CD14-positive monocyte (primary cell): ENCODE measurements around the gene GABBR2. TPM values are rescaled to one million over a fixed set of nuclear protein-coding genes. Genes with fewer than 3 reads are reported as not detected.

Source experiments
- DNase-seq, 3 donors: peaks; one replicate each; pipeline ENCODE4 v3.0.0-alpha.2; 2011 to 2022
- H2AFZ ChIP-seq: 2 replicates; pipeline ENCODE4 v1.6.0; 2012; ENCODE audit warnings: mild to moderate bottlenecking, low read depth, low read length, inconsistent platforms; ENCODE audit not compliant: insufficient read depth, poor library complexity, severe bottlenecking
- H3K27ac ChIP-seq, 2 donors: 1 replicate in 1 of 2; 2 replicates in 1 of 2; pipeline ENCODE4 v1.5.1; 2012 to 2013; ENCODE audit warnings: low read length in 2 of 2, control low read depth in 1 of 2, inconsistent platforms in 1 of 2, low read depth in 1 of 2, mild to moderate bottlenecking in 1 of 2
- H3K27me3 ChIP-seq, 2 donors: one replicate each; pipeline versions ENCODE4 v1.6.0 to v1.6.1; 2011 to 2013; ENCODE audit warnings: low read length in 2 of 2; ENCODE audit not compliant: control insufficient read depth in 2 of 2, insufficient read depth in 2 of 2
- H3K36me3 ChIP-seq, 2 donors: replicated peaks in 1 of 2; 1 replicate in 1 of 2; 2 replicates in 1 of 2; pipeline versions ENCODE4 v1.5.1 to v1.6.1; 2012 to 2013; ENCODE audit warnings: low read length in 2 of 2, control low read depth in 1 of 2, inconsistent platforms in 1 of 2, mild to moderate bottlenecking in 1 of 2; ENCODE audit not compliant: insufficient read depth in 2 of 2, control insufficient read depth in 1 of 2
- H3K4me1 ChIP-seq, 2 donors: 1 replicate in 1 of 2; 2 replicates in 1 of 2; pipeline versions ENCODE4 v1.5.1 to v1.6.1; 2012 to 2013; ENCODE audit warnings: low read length in 2 of 2, control low read depth in 1 of 2, inconsistent platforms in 1 of 2, mild to moderate bottlenecking in 1 of 2, moderate library complexity in 1 of 2; ENCODE audit not compliant: insufficient read depth in 2 of 2, control insufficient read depth in 1 of 2
- H3K4me2 ChIP-seq: replicated peaks from 2 replicates; pipeline ENCODE3; 2012; ENCODE audit warnings: low read length, moderate library complexity, mild to moderate bottlenecking; ENCODE audit not compliant: poor library complexity, severe bottlenecking; ENCODE audit errors: extremely low read depth
- H3K4me3 ChIP-seq, 3 experiments: fragments of 200-600 bp in 1 of 3; sonication (generic) in 1 of 3; replicated peaks in 1 of 3; 1 replicate in 2 of 3; 2 replicates in 1 of 3; pipeline ENCODE4 v1.5.1; 2011 to 2013; ENCODE audit warnings: low read length in 3 of 3, mild to moderate bottlenecking in 3 of 3, control low read depth in 2 of 3, low read depth in 2 of 3, inconsistent platforms in 1 of 3, moderate library complexity in 1 of 3
- H3K79me2 ChIP-seq: 2 replicates; pipeline ENCODE4 v1.6.0; 2012; ENCODE audit warnings: mild to moderate bottlenecking, control low read depth, inconsistent platforms, low read length, moderate library complexity; ENCODE audit not compliant: insufficient read depth
- H3K9ac ChIP-seq: 2 replicates; pipeline ENCODE4 v1.6.0; 2017; ENCODE audit warnings: low read length, mild to moderate bottlenecking; ENCODE audit not compliant: insufficient read depth, poor library complexity, severe bottlenecking
- H3K9me3 ChIP-seq, 2 donors: replicated peaks in 1 of 2; 1 replicate in 1 of 2; 2 replicates in 1 of 2; pipeline versions ENCODE4 v1.5.1 to v1.6.1; 2012 to 2013; ENCODE audit warnings: low read length in 2 of 2, control low read depth in 1 of 2; ENCODE audit not compliant: control insufficient read depth in 1 of 2, insufficient read depth in 1 of 2
- H4K20me1 ChIP-seq: 2 replicates; pipeline ENCODE4 v1.6.0; 2012; ENCODE audit warnings: mild to moderate bottlenecking, low read length, control low read depth, moderate library complexity; ENCODE audit not compliant: insufficient read depth
- H3K27ac Mint-ChIP-seq, 7 donors: one replicate each; pipeline ENCODE4 v1.8.0; 2020; ENCODE audit warnings: mild to moderate bottlenecking in 7 of 7, mixed read lengths in 7 of 7, moderate library complexity in 6 of 7, inconsistent platforms in 2 of 7
- H3K27me3 Mint-ChIP-seq, 3 donors: one replicate each; pipeline ENCODE4 v1.8.0; 2021 to 2022; ENCODE audit warnings: low read depth in 3 of 3, mild to moderate bottlenecking in 3 of 3, mixed read lengths in 3 of 3, moderate library complexity in 3 of 3, inconsistent platforms in 1 of 3
- H3K36me3 Mint-ChIP-seq, 2 donors: one replicate each; pipeline ENCODE4 v1.8.0; 2020; ENCODE audit warnings: mixed read lengths in 2 of 2, inconsistent platforms in 1 of 2, mild to moderate bottlenecking in 1 of 2
- H3K4me1 Mint-ChIP-seq: one replicate; pipeline ENCODE4 v1.8.0; 2020; ENCODE audit warnings: mild to moderate bottlenecking, mixed read lengths
- H3K4me3 Mint-ChIP-seq, 2 donors: one replicate each; pipeline ENCODE4 v1.8.0; 2020; ENCODE audit warnings: mild to moderate bottlenecking in 2 of 2, mixed read lengths in 2 of 2, moderate library complexity in 1 of 2
- H3K9me3 Mint-ChIP-seq, 7 donors: one replicate each; pipeline ENCODE4 v1.8.0; 2020 to 2022; ENCODE audit warnings: mixed read lengths in 7 of 7, mild to moderate bottlenecking in 6 of 7, moderate library complexity in 6 of 7, inconsistent platforms in 2 of 7
- CTCF ChIP-seq: fragments of 200-600 bp; IDR thresholded peaks from one replicate; pipeline ENCODE4 v1.8.0; 2022; ENCODE audit warnings: antibody characterized with exemption, mild to moderate bottlenecking
- WGBS: methylation state at CpG from one replicate; pipeline ENCODE4 v1.1.5; 2013; ENCODE audit warnings: missing lambda C conversion rate; ENCODE audit not compliant: insufficient coverage; 5-methylcytosine and 5-hydroxymethylcytosine counted together
- intact Hi-C, 2 donors: fragments of 100-400 bp; cut with micrococcal nuclease; formaldehyde crosslinking; loops; one replicate each; pipeline versions ENCODE4 v1.15.0 to v1.15.1; 2023
- polyA plus RNA-seq, 3 donors: library from polyadenylated mRNA; depleted of rRNA in 1 of 3; unstranded in 2 of 3; stranded (reverse) in 1 of 3; fragments of 300-500 nt in 2 of 3; fragments of >200 nt in 1 of 3; fragmentation: Illumina TruSeq in 2 of 3; gene quantifications; 1 replicate in 2 of 3; 2 replicates in 1 of 3; pipeline ENCODE4 v1.2.3, GENCODE V29; 2012 to 2021

The GABBR2 gene
- polyA plus RNA-seq, 3 donors, result not detected

GRCh38 chr9:98264516-98264915, 444.2 kb downstream of the GABBR2 start:
- no peak for DNase-seq
- H3K4me3 Mint-ChIP-seq, result no peak overlapping the region
- H3K27me3 Mint-ChIP-seq, result peaks cover 0 to 5% (median 4%) of the 10 kb centered on the region in 3 donors
- no peaks in the 10 kb centered on the region for H3K9me3 ChIP-seq
- no peak overlapping the region for H2AFZ ChIP-seq
- no peak overlapping the region for H3K27ac ChIP-seq
- intact Hi-C loops, result loop anchor here in 1 of 2 donors (5.0 kb wide), 1 partner anchor 192 kb away; no protein-coding TSS in a partner anchor
- H3K9ac ChIP-seq, result no peak overlapping the region
- H3K4me1 ChIP-seq, result no peaks in the 10 kb centered on the region
- H3K4me1 Mint-ChIP-seq, result peaks cover 2% of the 10 kb centered on the region
- no CpG with 5 or more reads among the region's 2 CpGs for WGBS
- H3K4me2 ChIP-seq, result no peak overlapping the region
- no peaks in the 10 kb centered on the region for H4K20me1 ChIP-seq
- no peak overlapping the region for H3K4me3 ChIP-seq
- no peaks in the 10 kb centered on the region for H3K27me3 ChIP-seq
- H3K9me3 Mint-ChIP-seq, result no peaks in the 10 kb centered on the region
- no peak for TF ChIP-seq CTCF
- no peaks in the 10 kb centered on the region for H3K36me3 Mint-ChIP-seq
- no peaks in the 10 kb centered on the region for H3K36me3 ChIP-seq
- H3K79me2 ChIP-seq, result no peaks in the 10 kb centered on the region
- H3K27ac Mint-ChIP-seq, result no peak overlapping the region

GRCh38 chr9:98263482-98264357, 445.0 kb downstream of the GABBR2 start:
- H3K27ac ChIP-seq, result no peak overlapping the region
- H3K79me2 ChIP-seq, result no peaks in the 10 kb centered on the region
- no peaks in the 10 kb centered on the region for H3K9me3 Mint-ChIP-seq
- H3K36me3 Mint-ChIP-seq, result no peaks in the 10 kb centered on the region
- no peak overlapping the region for H3K4me3 Mint-ChIP-seq
- H3K9me3 ChIP-seq, result no peaks in the 10 kb centered on the region
- no peak overlapping the region for H3K27ac Mint-ChIP-seq
- H3K4me2 ChIP-seq, result no peak overlapping the region
- H3K4me1 Mint-ChIP-seq, result peaks cover 2% of the 10 kb centered on the region
- H3K4me3 ChIP-seq, result no peak overlapping the region
- TF ChIP-seq CTCF, result peak; percentile 92
- no peak overlapping the region for H2AFZ ChIP-seq
- 7% methylated on average over 3 of the region's 8 CpGs for whole genome bisulfite sequencing
- H3K9ac ChIP-seq, result no peak overlapping the region
- H3K27me3 Mint-ChIP-seq, result peaks cover 0 to 4% (median 2%) of the 10 kb centered on the region in 3 donors
- H3K36me3 ChIP-seq, result no peaks in the 10 kb centered on the region
- no peaks in the 10 kb centered on the region for H4K20me1 ChIP-seq
- H3K27me3 ChIP-seq, result no peaks in the 10 kb centered on the region
- intact Hi-C loops, result loop anchor here (1.0 to 5.0 kb wide), 3 partner anchors 57 to 191 kb away; no protein-coding TSS in a partner anchor
- peak; percentile 68 to 85 (median 77) for DNase-seq
- H3K4me1 ChIP-seq, result no peaks in the 10 kb centered on the region
